ENCODE results near the gene CFAP43. TPM values are rescaled to one million over a fixed set of nuclear protein-coding genes. Genes with fewer than 3 reads are reported as not detected.

CFAP43 gene
- total RNA-seq, 4 donors from 2014 or later: 0.16 to 1.00 (median 0.68) TPM; not detected in 1

DNA sequence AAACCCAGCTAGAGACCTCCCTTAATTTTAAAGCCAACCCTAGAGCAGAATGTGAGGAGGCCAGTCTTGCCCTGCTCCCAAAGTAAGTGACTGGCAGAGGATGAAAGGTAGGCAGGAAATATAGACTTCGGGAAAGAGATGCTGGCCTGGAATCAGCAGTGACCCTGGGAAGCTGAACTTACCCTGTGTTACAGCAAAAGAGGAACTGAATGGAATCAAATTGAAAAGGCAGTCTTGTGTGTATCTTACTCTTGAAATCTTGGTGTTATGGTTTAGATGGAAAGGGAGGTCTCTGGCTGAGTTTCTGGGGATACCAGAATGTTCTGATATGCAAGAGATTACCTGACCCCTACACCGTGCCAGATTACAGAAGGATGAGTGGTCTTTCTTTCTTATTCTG lies 7.9 kb upstream of the CFAP43 start:
- H3K36me3 ChIP-seq: no peaks in the 10 kb centered on the region
- H3K4me1 ChIP-seq: no peaks in the 10 kb centered on the region
- no peak overlapping the region for H3K4me3 ChIP-seq
- H3K27me3 ChIP-seq: peaks cover 3% of the 10 kb centered on the region
- 57 to 61% methylated on average over 1 to 2 of the region's 2 CpGs for WGBS, 2 donors (ENCODE audit: low coverage in 1 of 2)
- no peaks in the 10 kb centered on the region for H3K9me3 ChIP-seq
- H3K27ac ChIP-seq: no peak overlapping the region
- intact Hi-C loops (cut with DNase I; ENCODE audit: low total_unique reads) (no loop called here), in situ Hi-C loops (cut with MboI; ENCODE audit: low pct_ligation_motif_present in 1 of 4, low pct_unique_long_range_greater_than_20kb in 1 of 4, low sequenced_read_pairs in 3 of 4) (no loop called here)
- no peak for DNase-seq
- TF ChIP-seq POLR2AphosphoS5 (IDR thresholded peaks at IDR 0.05): no peak
- TF ChIP-seq EP300 (IDR thresholded peaks at IDR 0.05; ENCODE audit: low read depth): no peak
- no peak for TF ChIP-seq POLR2A (IDR thresholded peaks at IDR 0.05)
- TF ChIP-seq, protein P1, sequence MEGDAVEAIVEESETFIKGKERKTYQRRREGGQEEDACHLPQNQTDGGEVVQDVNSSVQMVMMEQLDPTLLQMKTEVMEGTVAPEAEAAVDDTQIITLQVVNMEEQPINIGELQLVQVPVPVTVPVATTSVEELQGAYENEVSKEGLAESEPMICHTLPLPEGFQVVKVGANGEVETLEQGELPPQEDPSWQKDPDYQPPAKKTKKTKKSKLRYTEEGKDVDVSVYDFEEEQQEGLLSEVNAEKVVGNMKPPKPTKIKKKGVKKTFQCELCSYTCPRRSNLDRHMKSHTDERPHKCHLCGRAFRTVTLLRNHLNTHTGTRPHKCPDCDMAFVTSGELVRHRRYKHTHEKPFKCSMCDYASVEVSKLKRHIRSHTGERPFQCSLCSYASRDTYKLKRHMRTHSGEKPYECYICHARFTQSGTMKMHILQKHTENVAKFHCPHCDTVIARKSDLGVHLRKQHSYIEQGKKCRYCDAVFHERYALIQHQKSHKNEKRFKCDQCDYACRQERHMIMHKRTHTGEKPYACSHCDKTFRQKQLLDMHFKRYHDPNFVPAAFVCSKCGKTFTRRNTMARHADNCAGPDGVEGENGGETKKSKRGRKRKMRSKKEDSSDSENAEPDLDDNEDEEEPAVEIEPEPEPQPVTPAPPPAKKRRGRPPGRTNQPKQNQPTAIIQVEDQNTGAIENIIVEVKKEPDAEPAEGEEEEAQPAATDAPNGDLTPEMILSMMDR (IDR thresholded peaks at IDR 0.05): no peak

DNA sequence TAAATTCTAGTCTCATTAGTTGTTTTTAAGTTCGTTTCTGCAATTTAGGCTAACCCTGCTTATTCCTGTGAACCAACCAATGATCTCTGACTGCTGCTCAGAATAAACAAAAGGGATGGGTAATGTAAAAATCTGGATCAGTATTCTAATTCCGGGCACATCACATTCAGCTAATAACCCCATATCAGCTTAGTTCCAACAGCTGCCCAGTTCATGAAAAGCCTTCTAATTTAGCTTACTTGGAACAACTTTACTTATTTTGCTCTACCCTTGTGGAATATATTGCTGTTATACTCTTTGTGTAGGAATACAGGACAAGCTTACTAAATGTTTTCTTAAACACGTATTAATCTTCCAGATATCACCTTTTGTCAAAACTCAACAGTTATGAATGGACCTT lies 3.6 kb upstream of the CFAP43 start:
- no peak for DNase-seq
- no peak for TF ChIP-seq POLR2A (IDR thresholded peaks at IDR 0.05)
- TF ChIP-seq EP300 (IDR thresholded peaks at IDR 0.05; ENCODE audit: low read depth): no peak
- TF ChIP-seq POLR2AphosphoS5 (IDR thresholded peaks at IDR 0.05): no peak
- TF ChIP-seq, protein P1 (IDR thresholded peaks at IDR 0.05): no peak
- intact Hi-C loops (cut with DNase I; ENCODE audit: low total_unique reads): no loop called here
- peaks cover 3% of the 10 kb centered on the region for H3K27me3 ChIP-seq
- no peak overlapping the region for H3K4me3 ChIP-seq
- WGBS, 2 donors (ENCODE audit: low coverage in 1 of 2): 79 to 93% methylated on average over 3 of the region's 3 CpGs
- H3K4me1 ChIP-seq: peaks cover 3 to 14% (median 8%) of the 10 kb centered on the region in 4 donors
- no peaks in the 10 kb centered on the region for H3K9me3 ChIP-seq
- no peaks in the 10 kb centered on the region for H3K36me3 ChIP-seq
- in situ Hi-C loops (cut with MboI; ENCODE audit: low pct_ligation_motif_present in 1 of 4, low pct_unique_long_range_greater_than_20kb in 1 of 4, low sequenced_read_pairs in 3 of 4): no loop called here
- no peak overlapping the region for H3K27ac ChIP-seq

DNA sequence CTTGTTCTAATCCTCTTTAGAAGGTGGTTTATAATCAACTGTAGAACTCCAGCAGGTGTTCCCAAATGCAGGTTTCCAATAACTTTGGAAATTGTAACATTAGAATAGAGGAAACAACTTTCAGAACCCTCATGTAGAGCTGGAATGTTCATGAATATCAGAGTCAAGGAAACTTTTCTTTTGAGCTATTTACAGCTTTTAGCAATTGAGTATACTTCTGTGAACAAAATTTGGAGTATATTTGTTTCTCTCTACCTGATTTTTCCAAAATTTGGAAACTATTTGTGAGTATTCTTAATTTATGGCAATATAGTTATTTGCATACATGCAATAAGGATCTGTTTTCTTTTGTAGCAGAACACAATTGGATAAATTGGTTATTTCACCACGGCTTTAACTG lies 2.8 kb upstream of the CFAP43 start:
- in situ Hi-C loops (cut with MboI; ENCODE audit: low pct_ligation_motif_present in 1 of 4, low pct_unique_long_range_greater_than_20kb in 1 of 4, low sequenced_read_pairs in 3 of 4) (no loop called here), intact Hi-C loops (cut with DNase I; ENCODE audit: low total_unique reads) (no loop called here)
- no peak overlapping the region for H3K27ac ChIP-seq
- H3K4me3 ChIP-seq: no peak overlapping the region
- no peaks in the 10 kb centered on the region for H3K36me3 ChIP-seq
- peaks cover 3 to 14% (median 8%) of the 10 kb centered on the region in 4 donors for H3K4me1 ChIP-seq
- peaks cover 3% of the 10 kb centered on the region for H3K27me3 ChIP-seq
- DNase-seq: no peak
- TF ChIP-seq POLR2A (IDR thresholded peaks at IDR 0.05): no peak
- no peaks in the 10 kb centered on the region for H3K9me3 ChIP-seq
- WGBS, 2 donors (ENCODE audit: low coverage in 1 of 2): 72 to 73% methylated on average over 1 of the region's 1 CpG

DNA sequence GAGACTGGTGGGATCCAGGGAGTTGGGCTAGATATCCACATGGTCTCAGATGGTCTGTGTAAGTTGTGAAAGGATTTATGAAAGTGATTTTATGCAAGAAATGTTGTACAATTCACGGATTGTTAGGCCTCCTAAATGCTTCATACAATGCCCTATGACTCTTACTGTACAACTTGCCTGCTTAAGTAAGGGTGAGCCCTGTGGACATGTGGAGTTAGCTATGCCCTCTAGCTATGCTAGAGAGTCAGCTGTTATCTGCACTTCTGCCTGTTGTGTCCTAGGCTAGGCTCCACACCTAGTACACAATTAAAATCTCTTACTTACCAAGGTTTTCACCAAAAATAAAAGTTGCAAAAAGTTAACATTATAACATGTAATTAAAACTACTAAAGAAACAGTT lies 1.7 kb upstream of the CFAP43 start:
- Histone ChIP-seq H3K4me3 (no peak overlapping the region), H3K27ac (no peak overlapping the region), H3K27me3 (peaks cover 3% of the 10 kb centered on the region), H3K4me1 (peaks cover 3 to 14% (median 8%) of the 10 kb centered on the region in 4 donors), H3K36me3 (no peaks in the 10 kb centered on the region), H3K9me3 (no peaks in the 10 kb centered on the region)
- 100% methylated on average over 1 of the region's 1 CpG; no CpG with 5 or more reads in 1 of the 2 donors for WGBS, 2 donors (ENCODE audit: low coverage in 1 of 2)
- no peak for DNase-seq
- in situ Hi-C loops (cut with MboI; ENCODE audit: low pct_ligation_motif_present in 1 of 4, low pct_unique_long_range_greater_than_20kb in 1 of 4, low sequenced_read_pairs in 3 of 4) (no loop called here), intact Hi-C loops (cut with DNase I; ENCODE audit: low total_unique reads) (no loop called here)
- no peak for TF ChIP-seq POLR2AphosphoS5 (IDR thresholded peaks at IDR 0.05)
- TF ChIP-seq, protein P1 (IDR thresholded peaks at IDR 0.05): no peak
- no peak for TF ChIP-seq EP300 (IDR thresholded peaks at IDR 0.05; ENCODE audit: low read depth)
- TF ChIP-seq POLR2A (IDR thresholded peaks at IDR 0.05): no peak

DNA sequence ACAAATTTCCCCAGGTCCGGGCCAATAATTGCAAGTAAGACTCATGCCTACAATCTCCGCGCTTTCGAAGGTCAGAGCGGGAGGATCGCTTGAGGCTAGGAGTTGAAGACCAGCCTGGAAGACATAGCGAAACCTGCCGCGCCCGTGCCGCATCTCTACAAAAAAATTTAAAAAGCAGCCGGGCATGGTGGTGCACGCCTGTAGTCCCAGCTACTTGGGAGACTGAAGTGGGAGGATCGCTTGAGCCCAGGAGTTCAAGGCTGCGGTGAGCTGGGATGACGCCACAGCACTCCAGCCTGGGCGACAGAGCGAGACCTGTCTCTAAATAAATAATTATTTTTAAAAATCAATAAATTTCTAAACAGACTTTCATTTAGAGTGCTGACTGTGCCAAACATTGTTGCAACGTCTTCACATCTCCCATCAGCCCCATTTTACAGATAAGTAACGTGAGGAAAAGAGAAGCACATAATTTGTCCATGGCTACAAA lies 494 bp upstream of the CFAP43 start:
- TF ChIP-seq EP300 (IDR thresholded peaks at IDR 0.05; ENCODE audit: low read depth): no peak
- no peak for TF ChIP-seq POLR2A (IDR thresholded peaks at IDR 0.05)
- TF ChIP-seq, protein P1 (IDR thresholded peaks at IDR 0.05): no peak
- TF ChIP-seq POLR2AphosphoS5 (IDR thresholded peaks at IDR 0.05): no peak
- Histone ChIP-seq H3K27ac (peak overlapping the region in 2 of 4 donors; percentile 30 to 67), H3K9me3 (no peaks in the 10 kb centered on the region), H3K4me3 (peak overlapping the region; percentile 37 to 88 (median 84)), H3K4me1 (peaks cover 3 to 14% (median 8%) of the 10 kb centered on the region in 4 donors), H3K36me3 (no peaks in the 10 kb centered on the region), H3K27me3 (peaks cover 3% of the 10 kb centered on the region)
- DNase-seq: no peak
- WGBS, 2 donors (ENCODE audit: low coverage in 1 of 2): 14 to 16% methylated on average over 4 to 20 of the region's 20 CpGs
- intact Hi-C loops (cut with DNase I; ENCODE audit: low total_unique reads): no loop called here
- in situ Hi-C loops (cut with MboI; ENCODE audit: low pct_ligation_motif_present in 1 of 4, low pct_unique_long_range_greater_than_20kb in 1 of 4, low sequenced_read_pairs in 3 of 4): no loop called here

All from transverse colon (tissue), 4 donors.